Activated CD8-positive, alpha-beta memory T cell treated with anti-CD3 and anti-CD28 coated beads, Interleukin-2, amount 50 U/mL, for 1 hour (primary cell): Measurements from ENCODE around the gene CELF1.

Experiments
- DNase-seq: peaks from one replicate; pipeline ENCODE4 v3.0.0-alpha.2; 2020; ENCODE audit errors: extremely low read depth

The CELF1 gene

DNA sequence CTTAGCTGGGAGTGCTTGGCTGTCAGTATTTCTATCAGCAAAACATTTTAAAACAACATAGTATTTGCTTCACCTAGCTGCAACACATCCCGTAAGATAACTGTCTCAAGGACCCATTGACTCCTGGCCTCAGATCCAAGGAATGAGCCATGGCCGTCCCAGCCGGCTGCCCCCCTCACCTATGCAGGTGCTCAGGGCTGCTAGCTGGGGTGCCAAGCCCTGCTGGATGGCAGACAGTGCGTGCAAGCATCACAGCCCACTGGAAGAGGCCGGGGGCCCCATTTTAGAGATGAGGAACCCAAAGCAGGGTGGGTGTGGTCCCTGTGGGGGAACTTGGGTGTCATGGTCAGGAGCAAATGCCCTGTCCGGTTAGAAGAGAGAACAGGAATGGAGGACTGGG lies 135.2 kb downstream of the CELF1 start:
- DNase-seq = no peak

GRCh38 chr11:47415949-47416472 lies 136.9 kb downstream of the CELF1 start:
- no peak for DNase-seq
